HEK293T (cell line): Measurements from ENCODE around the gene TTC32.

Experiments
- BHLHE40 ChIP-seq: fragments of 450-650 bp; IDR thresholded peaks from 2 replicates; pipeline ENCODE4 v1.6.1; 2016; ENCODE audit warnings: mild to moderate bottlenecking, moderate library complexity, borderline replicate concordance
- FOXK2 ChIP-seq: fragments of 450-650 bp; IDR thresholded peaks from 2 replicates; pipeline ENCODE4 v1.6.1; 2016; ENCODE audit warnings: mild to moderate bottlenecking
- HDGF ChIP-seq: fragments of 450-650 bp; IDR thresholded peaks from 2 replicates; pipeline ENCODE4 v1.6.1; 2017; ENCODE audit warnings: antibody characterized with exemption, borderline replicate concordance
- SP1 ChIP-seq: fragments of 450-650 bp; IDR thresholded peaks from 2 replicates; pipeline ENCODE4 v1.6.1; 2017

DNA sequence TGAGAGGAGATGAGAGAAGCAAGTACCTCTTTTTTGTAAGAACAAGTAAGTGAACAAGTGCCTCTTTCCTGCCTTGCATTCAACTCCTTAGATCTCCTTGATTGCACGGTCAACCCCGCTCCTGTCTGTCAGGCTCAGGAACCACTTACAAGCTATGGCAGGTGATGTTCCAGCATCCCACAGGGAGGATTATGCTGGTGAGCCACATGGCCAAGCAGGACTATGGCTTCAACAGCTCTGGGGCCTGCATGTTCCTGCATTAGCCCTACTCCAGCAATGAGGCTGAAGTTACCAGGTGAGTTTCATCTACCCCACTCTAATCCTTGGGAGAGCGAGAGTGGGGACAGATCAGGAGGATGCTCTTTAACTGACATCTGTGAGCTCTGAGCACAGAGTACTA is 29.5 kb downstream of the TTC32 start:
- TF ChIP-seq BHLHE40 (no peak), SP1 (no peak), FOXK2 (no peak), HDGF (no peak)
